K562 (cell line): ENCODE measurements around the gene TFAP2E. TPM values are rescaled to one million over a fixed set of nuclear protein-coding genes. Genes with fewer than 3 reads are reported as not detected.

Experiments used
- ATAC-seq: fragments of 200-7000 bp; cut with Tn5 transposase; 3 replicates; pipeline ENCODE4 v1.9.1; 2020; ENCODE audit warnings: moderate library complexity
- BruUV-seq: library from RNA; stranded (reverse); fragments of 400-500 nt; replicated peaks from 2 replicates; lab custom pipeline; 2021; lab: Mats Ljungman, UMichigan
- CTCF ChIA-PET: fragments of 300-600 bp; formaldehyde crosslinking; extraction: SDS; loops from one replicate; lab custom pipeline; 2021; ENCODE audit warnings: low intra/inter-chr PET ratio; lab: Yijun Ruan, JAX
- POLR2A ChIA-PET: fragments of 300-600, 350-650 bp; sonication (Branson Sonifier 250); formaldehyde crosslinking; extraction: SDS; loops from one replicate; lab custom pipeline; 2021; ENCODE audit warnings: antibody characterized with exemption, inconsistent platforms; lab: Yijun Ruan, JAX
- DNase-seq, 4 experiments: peaks; one replicate each; pipeline versions ENCODE4 v3.0.0 to v3.0.0-alpha.2; 2011 to 2018; ENCODE audit warnings: low spot score in 3 of 4, mixed read lengths in 3 of 4; ENCODE audit errors: extremely low read depth in 1 of 4
- FAIRE-seq: peaks from 2 replicates; lab custom pipeline; 2011; peaks lifted over from hg19 to GRCh38; lab: Jason Lieb, UNC
- H2AFZ ChIP-seq: 2 replicates; pipeline ENCODE4 v1.6.0; 2011; ENCODE audit warnings: low read depth, low read length, control low read depth, inconsistent platforms
- H3K27ac ChIP-seq: fragments of 200-600 bp; 3 replicates; pipeline ENCODE4 v1.8.0; 2011; ENCODE audit warnings: low read depth, mild to moderate bottlenecking, control low read depth, inconsistent platforms, low read length, moderate library complexity, mixed read lengths; ENCODE audit errors: extremely low read depth
- H3K27me3 ChIP-seq, 2 experiments: fragments of 300-600 bp in 1 of 2; 2 replicates in 1 of 2; 3 replicates in 1 of 2; pipeline versions ENCODE4 v1.6.0 to v1.8.0; 2011; ENCODE audit warnings: inconsistent platforms in 2 of 2, low read length in 2 of 2, mild to moderate bottlenecking in 1 of 2, mixed read lengths in 1 of 2, moderate library complexity in 1 of 2; ENCODE audit not compliant: control insufficient read depth in 2 of 2, insufficient read depth in 2 of 2
- H3K36me3 ChIP-seq: fragments of 300-600 bp; 3 replicates; pipeline ENCODE4 v1.8.0; 2011; ENCODE audit warnings: mild to moderate bottlenecking, low read length, inconsistent platforms; ENCODE audit not compliant: control insufficient read depth, insufficient read depth
- H3K4me1 ChIP-seq, 2 experiments: fragments of 200-600 bp in 1 of 2; replicated peaks in 1 of 2; 2 replicates in 1 of 2; 3 replicates in 1 of 2; pipeline versions ENCODE4 v1.5.1 to v1.8.0; 2011; ENCODE audit warnings: inconsistent platforms in 2 of 2, low read length in 2 of 2, mild to moderate bottlenecking in 1 of 2, mixed read lengths in 1 of 2, moderate library complexity in 1 of 2; ENCODE audit not compliant: control insufficient read depth in 2 of 2, insufficient read depth in 2 of 2
- H3K4me2 ChIP-seq: 2 replicates; pipeline ENCODE4 v1.6.1; 2011; ENCODE audit warnings: low read length, control low read depth, inconsistent platforms, mixed read lengths; ENCODE audit not compliant: insufficient read depth
- H3K4me3 ChIP-seq: fragments of 200-600 bp; sonication (generic), shearing (Covaris generic); 2 replicates; pipeline ENCODE4 v1.5.1; 2016; ENCODE audit warnings: control low read depth, inconsistent platforms
- H3K79me2 ChIP-seq: fragments of 200-600 bp; 3 replicates; pipeline ENCODE4 v1.8.0; 2011; ENCODE audit warnings: low read length, inconsistent platforms; ENCODE audit not compliant: control insufficient read depth, insufficient read depth
- H3K9ac ChIP-seq, 2 experiments: 2 replicates each; pipeline versions ENCODE4 v1.6.0 to v1.6.1; 2011; ENCODE audit warnings: low read depth in 2 of 2, low read length in 2 of 2, control low read depth in 1 of 2, inconsistent platforms in 1 of 2, mild to moderate bottlenecking in 1 of 2, mixed read lengths in 1 of 2; ENCODE audit not compliant: insufficient read depth in 1 of 2
- H3K9me1 ChIP-seq: one replicate; pipeline ENCODE4 v1.6.0; 2011; ENCODE audit warnings: inconsistent platforms, mild to moderate bottlenecking, low read length, moderate library complexity; ENCODE audit not compliant: control insufficient read depth, insufficient read depth
- H3K9me3 ChIP-seq: replicated peaks from 2 replicates; pipeline ENCODE4 v1.5.1; 2011; ENCODE audit warnings: low read depth, low read length, inconsistent platforms; ENCODE audit not compliant: control insufficient read depth, insufficient read depth
- H4K20me1 ChIP-seq: replicated peaks from 2 replicates; pipeline ENCODE4 v1.6.1; 2011; ENCODE audit warnings: low read length, inconsistent platforms, mixed read lengths; ENCODE audit not compliant: control insufficient read depth, insufficient read depth
- CBX2 ChIP-seq: fragments of 200-600 bp; sonication (generic); IDR thresholded peaks from one replicate; pipeline ENCODE4 v1.6.1; 2012; ENCODE audit warnings: mild to moderate bottlenecking, low read length, inconsistent platforms; ENCODE audit not compliant: insufficient read depth, poor library complexity, severe bottlenecking
- GTF2B ChIP-seq: IDR thresholded peaks from 2 replicates; pipeline ENCODE4 v1.6.1; 2011; ENCODE audit not compliant: insufficient read length; ENCODE audit errors: extremely low read depth
- SP1 ChIP-seq: sonication (generic); formaldehyde crosslinking; IDR thresholded peaks from 2 replicates; pipeline ENCODE4 v1.8.1; 2022; ENCODE audit warnings: mild to moderate bottlenecking, missing genetic modification reagents
- WGBS: fragments of 100-300 bp; shearing (Covaris generic); methylation state at CpG from one replicate; pipeline ENCODE4 v1.1.6; 2016; ENCODE audit warnings: low coverage, mixed read lengths; ENCODE audit not compliant: insufficient coverage; ENCODE audit errors: missing lambda C conversion rate; 5-methylcytosine and 5-hydroxymethylcytosine counted together
- in situ Hi-C: fragments of 300-500 bp; cut with MboI; formaldehyde crosslinking; loops from 4 replicates; pipeline ENCODE4 v1.15.0; 2018; ENCODE audit warnings: inconsistent platforms, mixed read lengths
- intact Hi-C: fragments of 100-400 bp; cut with micrococcal nuclease; formaldehyde crosslinking; loops from 2 replicates; pipeline ENCODE4 v1.14.2; 2022
- polyA plus RNA-seq, 8 experiments: library from polyadenylated mRNA; depleted of rRNA in 4 of 8; stranded (reverse) in 5 of 8; unstranded in 3 of 8; fragments of >200 nt; fragmentation: Nextera tagmentation in 2 of 8; fragmentation: Illumina TruSeq in 1 of 8; extraction: Ambion mirVana in 2 of 8; extraction: Trizol in 1 of 8; gene quantifications; 2 replicates each; pipeline versions ENCODE4 v1.2.1 to v1.2.3, GENCODE V29; 2011 to 2014; ENCODE audit warnings: inconsistent platforms in 1 of 8, missing spikeins in 1 of 8
- total RNA-seq, 7 experiments: library from RNA; depleted of rRNA in 6 of 7; stranded (reverse); fragments of >200 nt in 6 of 7; fragmentation: Illumina TruSeq in 2 of 7; extraction: Trizol in 2 of 7; gene quantifications; 2 replicates each; pipeline versions ENCODE4 v1.2.1 to v1.2.3, GENCODE V29; 2011 to 2021; ENCODE audit warnings: low replicate concordance in 1 of 7

TFAP2E gene
- total and polyA plus RNA-seq, 9 of the 15 experiments (the other 6 are each of a cell fraction or from before 2014, with no cell fraction given): 0.03 to 0.11 (median 0.07) TPM; not detected in 4

- Histone ChIP-seq H3K9me1 (no peaks in the 10 kb centered on the region), H3K27me3 (no peaks in the 10 kb centered on the region), H3K4me1 (peaks cover 19 to 26% of the 10 kb centered on the region in 2 experiments), H3K9me3 (no peaks in the 10 kb centered on the region), H3K79me2 (peaks cover 44% of the 10 kb centered on the region), H3K4me2 (no peak overlapping the region), H3K9ac (no peak overlapping the region), H3K27ac (no peak overlapping the region), H2AFZ (no peak overlapping the region), H4K20me1 (0 out of 2 replicates have a peak, but pooled peaks cover 4% of the 10 kb centered on the region), H3K4me3 (no peak overlapping the region), H3K36me3 (peaks cover 44% of the 10 kb centered on the region)
- intact Hi-C loops: loop anchor here (5.0 kb wide), 2 partner anchors 362 to 697 kb away; partner anchors contain the start of genes SFPQ and SMIM12
- DNase-seq (no peak), FAIRE-seq (no peak), ATAC-seq (no peak)
- ChIA-PET POLR2A (interaction anchor here (0.8 to 0.9 kb wide), 2 partner anchors 17 to 50 kb away, joined by 3 read pairs; no protein-coding TSS in a partner anchor), CTCF (no interaction called here)
- 58% methylated on average over 7 of the region's 7 CpGs for WGBS
- no TSS peak for BruUV-seq
- in situ Hi-C loops: no loop called here
- TF ChIP-seq GTF2B (no peak), SP1 (CRISPR knock-in tag) (no peak), CBX2 (no peak)
Observed at GRCh38 chr1:35554266-35555211, 18.6 kb upstream of the TFAP2E start.
